Kidney (tissue), 14 donors: ENCODE data around the gene BIRC6. TPM values are rescaled to one million over a fixed set of nuclear protein-coding genes. Genes with fewer than 3 reads are reported as not detected.

ENCODE experiments used
- DNase-seq, 5 donors: peaks; one replicate each; pipeline ENCODE4 v3.0.0-alpha.2; 2013 to 2020
- FAIRE-seq: peaks from 2 replicates; lab custom pipeline; 2012; peaks lifted over from hg19 to GRCh38; lab: Jason Lieb, UNC
- H3K27ac ChIP-seq, 2 donors: one replicate each; pipeline ENCODE4 v1.7.0; 2013; ENCODE audit warnings: low read depth in 2 of 2, low read length in 2 of 2, inconsistent platforms in 1 of 2
- H3K27me3 ChIP-seq: one replicate; pipeline ENCODE4 v1.7.1; 2013; ENCODE audit warnings: low read length, inconsistent platforms; ENCODE audit not compliant: control insufficient read depth, insufficient read depth
- H3K36me3 ChIP-seq, 3 donors: one replicate each; pipeline versions ENCODE4 v1.7.0 to v1.7.1; 2013; ENCODE audit warnings: low read length in 3 of 3, control low read depth in 1 of 3, inconsistent platforms in 1 of 3; ENCODE audit not compliant: insufficient read depth in 3 of 3, control insufficient read depth in 2 of 3
- H3K4me1 ChIP-seq, 3 donors: one replicate each; pipeline versions ENCODE4 v1.7.0 to v1.7.1; 2013; ENCODE audit warnings: low read length in 3 of 3, inconsistent platforms in 1 of 3, low read depth in 1 of 3; ENCODE audit not compliant: control insufficient read depth in 2 of 3, insufficient read depth in 2 of 3
- H3K4me3 ChIP-seq, 3 donors: one replicate each; pipeline versions ENCODE4 v1.7.0 to v1.8.1; 2013; ENCODE audit warnings: low read length in 3 of 3, control low read depth in 1 of 3, inconsistent platforms in 1 of 3
- H3K9ac ChIP-seq, 3 donors: one replicate each; pipeline versions ENCODE4 v1.7.0 to v1.7.1; 2013; ENCODE audit warnings: low read length in 3 of 3, control low read depth in 1 of 3, inconsistent platforms in 1 of 3
- H3K9me3 ChIP-seq, 3 donors: one replicate each; pipeline versions ENCODE4 v1.7.0 to v1.7.1; 2013; ENCODE audit warnings: low read length in 3 of 3, control low read depth in 1 of 3, inconsistent platforms in 1 of 3; ENCODE audit not compliant: control insufficient read depth in 2 of 3, insufficient read depth in 1 of 3
- intact Hi-C: fragments of 100-400 bp; cut with DNase I; formaldehyde crosslinking; loops from one replicate; pipeline ENCODE4 v1.11.1; 2022
- polyA plus RNA-seq: library from polyadenylated mRNA; stranded (reverse); fragments of 350-450 nt; fragmentation: Illumina TruSeq; extraction: RNeasy Lipid Tissue Mini Kit (QIAGEN cat#74804); gene quantifications from one replicate; pipeline ENCODE4 v1.2.3, GENCODE V29; 2014; ENCODE audit warnings: low read depth, low replicate concordance; ENCODE audit not compliant: insufficient read depth
- total RNA-seq: library from RNA; stranded (reverse); fragmentation: NEBNext Ultra II Directional; extraction: Animal tissue kit (Norgen Biotek cat#: 25700); gene quantifications from one replicate; pipeline ENCODE4 v1.2.1, GENCODE V29; 2021
- TF ChIP-seq, protein P1 (sequence below): IDR thresholded peaks from 3 replicates; pipeline ENCODE4 v1.5.1; 2012; ENCODE audit warnings: mild to moderate bottlenecking, moderate library complexity, borderline replicate concordance; ENCODE audit not compliant: insufficient read depth; ENCODE audit errors: extremely low read depth
- donor health status: control.
- donor health status: control.
- donor health status: control.
- donor health status: control.
- donor health status: control.
- donor health status: DM: yes; HTN: yes; CAD: no.
- donor health status: Normal renal cell carcinoma (clear cell type).

BIRC6 gene
- total and polyA plus RNA-seq, 2 donors from 2014 or later, result 12.8 to 113 TPM

DNA sequence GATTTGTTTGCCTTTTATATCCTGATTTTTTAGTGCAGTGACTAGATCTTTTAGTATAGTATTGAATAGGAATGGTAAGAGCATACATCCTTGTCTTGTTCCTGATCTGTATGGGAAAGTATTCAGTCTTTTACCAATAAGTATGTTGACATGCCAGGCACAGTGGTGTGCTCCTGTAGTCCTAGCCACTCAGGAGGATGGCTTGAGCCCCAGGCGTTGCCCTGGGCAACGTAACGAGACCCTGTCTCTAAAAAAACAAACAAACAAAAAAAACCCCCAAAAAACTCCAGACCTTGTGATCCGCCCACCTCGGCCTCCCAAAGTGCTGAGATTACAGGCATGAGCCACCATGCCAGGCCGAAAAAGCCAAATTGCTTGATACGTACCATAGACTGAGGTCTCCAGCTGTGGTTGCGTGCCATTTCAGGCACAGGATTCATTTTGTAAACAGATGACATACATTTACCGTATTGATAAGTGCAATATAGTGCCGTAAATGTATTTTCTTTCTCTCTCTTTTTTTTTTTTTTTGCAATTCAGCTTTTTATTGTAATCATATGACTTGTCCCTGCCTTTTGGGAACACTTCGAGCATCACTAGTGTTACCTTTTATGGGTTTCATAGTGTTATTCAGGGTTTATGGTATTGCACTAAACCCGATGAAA is 18.5 kb downstream of the BIRC6 start:
- no peaks in the 10 kb centered on the region for H3K27me3 ChIP-seq
- FAIRE-seq (no peak), DNase-seq (no peak)
- TF ChIP-seq, protein P1, sequence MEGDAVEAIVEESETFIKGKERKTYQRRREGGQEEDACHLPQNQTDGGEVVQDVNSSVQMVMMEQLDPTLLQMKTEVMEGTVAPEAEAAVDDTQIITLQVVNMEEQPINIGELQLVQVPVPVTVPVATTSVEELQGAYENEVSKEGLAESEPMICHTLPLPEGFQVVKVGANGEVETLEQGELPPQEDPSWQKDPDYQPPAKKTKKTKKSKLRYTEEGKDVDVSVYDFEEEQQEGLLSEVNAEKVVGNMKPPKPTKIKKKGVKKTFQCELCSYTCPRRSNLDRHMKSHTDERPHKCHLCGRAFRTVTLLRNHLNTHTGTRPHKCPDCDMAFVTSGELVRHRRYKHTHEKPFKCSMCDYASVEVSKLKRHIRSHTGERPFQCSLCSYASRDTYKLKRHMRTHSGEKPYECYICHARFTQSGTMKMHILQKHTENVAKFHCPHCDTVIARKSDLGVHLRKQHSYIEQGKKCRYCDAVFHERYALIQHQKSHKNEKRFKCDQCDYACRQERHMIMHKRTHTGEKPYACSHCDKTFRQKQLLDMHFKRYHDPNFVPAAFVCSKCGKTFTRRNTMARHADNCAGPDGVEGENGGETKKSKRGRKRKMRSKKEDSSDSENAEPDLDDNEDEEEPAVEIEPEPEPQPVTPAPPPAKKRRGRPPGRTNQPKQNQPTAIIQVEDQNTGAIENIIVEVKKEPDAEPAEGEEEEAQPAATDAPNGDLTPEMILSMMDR, result no peak
- H3K27ac ChIP-seq, result no peak overlapping the region
- peaks cover 0 to 7% (median 0%) of the 10 kb centered on the region in 3 donors for H3K4me1 ChIP-seq
- no peaks in the 10 kb centered on the region for H3K9me3 ChIP-seq
- intact Hi-C loops, result no loop called here
- no peaks in the 10 kb centered on the region for H3K36me3 ChIP-seq
- no peak overlapping the region for H3K9ac ChIP-seq
- no peak overlapping the region for H3K4me3 ChIP-seq

DNA sequence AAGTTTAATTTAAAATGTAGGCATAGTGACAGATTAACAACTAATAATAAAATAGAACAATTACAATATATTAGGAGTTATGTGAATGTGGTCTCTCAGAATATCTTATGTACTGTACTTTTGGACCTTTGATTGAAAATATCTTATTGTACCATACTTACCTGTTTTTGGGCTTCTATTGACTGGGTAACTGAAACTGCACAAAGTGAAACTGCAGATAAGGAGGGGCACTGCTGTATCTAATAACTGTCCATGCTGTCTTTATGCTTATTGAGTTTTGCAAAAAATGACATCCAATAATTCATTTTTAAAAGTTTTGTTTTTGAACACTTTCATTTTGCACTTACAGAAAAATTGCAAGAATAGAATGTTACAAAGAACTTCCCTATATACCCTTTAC is 19.9 kb downstream of the BIRC6 start:
- DNase-seq (no peak), FAIRE-seq (no peak)
- no peak overlapping the region for H3K27ac ChIP-seq
- no peaks in the 10 kb centered on the region for H3K27me3 ChIP-seq
- no peak overlapping the region for H3K9ac ChIP-seq
- TF ChIP-seq, protein P1, result no peak
- peaks cover 0 to 7% (median 0%) of the 10 kb centered on the region in 3 donors for H3K4me1 ChIP-seq
- no peaks in the 10 kb centered on the region for H3K9me3 ChIP-seq
- H3K36me3 ChIP-seq, result no peaks in the 10 kb centered on the region
- intact Hi-C loops, result no loop called here
- H3K4me3 ChIP-seq, result no peak overlapping the region

DNA sequence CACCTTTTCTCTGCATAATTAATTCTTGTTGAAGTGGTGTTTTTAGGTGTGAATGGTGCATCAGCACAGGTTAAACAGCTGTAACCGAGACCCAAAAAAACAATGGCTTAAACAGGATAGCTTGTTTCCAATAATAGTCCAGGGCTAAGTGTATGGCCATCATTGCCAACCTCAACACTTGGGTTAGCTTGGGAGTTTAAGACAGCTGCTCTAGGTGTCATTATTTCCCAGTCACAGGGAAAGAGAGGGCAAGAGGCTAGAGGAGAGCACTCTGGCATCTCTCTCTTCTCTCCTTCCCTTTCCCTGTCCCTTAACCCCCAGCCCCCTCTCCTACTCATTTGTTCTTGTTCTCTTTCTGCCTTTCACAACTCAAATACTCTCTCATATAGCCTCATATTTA is 21.1 kb downstream of the BIRC6 start:
- H3K9ac ChIP-seq, result no peak overlapping the region
- H3K4me3 ChIP-seq, result no peak overlapping the region
- TF ChIP-seq, protein P1, result no peak
- H3K36me3 ChIP-seq, result peaks cover 0 to 5% (median 0%) of the 10 kb centered on the region in 3 donors
- no peaks in the 10 kb centered on the region for H3K27me3 ChIP-seq
- H3K27ac ChIP-seq, result no peak overlapping the region
- intact Hi-C loops, result no loop called here
- H3K4me1 ChIP-seq, result peaks cover 0 to 7% (median 0%) of the 10 kb centered on the region in 3 donors
- no peaks in the 10 kb centered on the region for H3K9me3 ChIP-seq
- FAIRE-seq, result no peak
- DNase-seq, result no peak
